K562 (cell line): ENCODE data around the gene EDDM13. TPM values are rescaled to one million over a fixed set of nuclear protein-coding genes. Genes with fewer than 3 reads are reported as not detected.
"Not testable (repeated sequence)": the region's sequence is repeated elsewhere in the genome, so short reads cannot be mapped to it uniquely, and the experiment has no call there.

Experiments used
- ATAC-seq: fragments of 200-7000 bp; cut with Tn5 transposase; 3 replicates; pipeline ENCODE4 v1.9.1; 2020; ENCODE audit warnings: moderate library complexity
- BruUV-seq: library from RNA; stranded (reverse); fragments of 400-500 nt; replicated peaks from 2 replicates; lab custom pipeline; 2021; lab: Mats Ljungman, UMichigan
- CTCF ChIA-PET: fragments of 300-600 bp; formaldehyde crosslinking; extraction: SDS; loops from one replicate; lab custom pipeline; 2021; ENCODE audit warnings: low intra/inter-chr PET ratio; lab: Yijun Ruan, JAX
- POLR2A ChIA-PET: fragments of 300-600, 350-650 bp; sonication (Branson Sonifier 250); formaldehyde crosslinking; extraction: SDS; loops from one replicate; lab custom pipeline; 2021; ENCODE audit warnings: antibody characterized with exemption, inconsistent platforms; lab: Yijun Ruan, JAX
- DNase-seq, 4 experiments: peaks; one replicate each; pipeline versions ENCODE4 v3.0.0 to v3.0.0-alpha.2; 2011 to 2018; ENCODE audit warnings: low spot score in 3 of 4, mixed read lengths in 3 of 4; ENCODE audit errors: extremely low read depth in 1 of 4
- FAIRE-seq: peaks from 2 replicates; lab custom pipeline; 2011; peaks lifted over from hg19 to GRCh38; lab: Jason Lieb, UNC
- H2AFZ ChIP-seq: 2 replicates; pipeline ENCODE4 v1.6.0; 2011; ENCODE audit warnings: low read depth, low read length, control low read depth, inconsistent platforms
- H3K27ac ChIP-seq: fragments of 200-600 bp; 3 replicates; pipeline ENCODE4 v1.8.0; 2011; ENCODE audit warnings: low read depth, mild to moderate bottlenecking, control low read depth, inconsistent platforms, low read length, moderate library complexity, mixed read lengths; ENCODE audit errors: extremely low read depth
- H3K27me3 ChIP-seq, 2 experiments: fragments of 300-600 bp in 1 of 2; 2 replicates in 1 of 2; 3 replicates in 1 of 2; pipeline versions ENCODE4 v1.6.0 to v1.8.0; 2011; ENCODE audit warnings: inconsistent platforms in 2 of 2, low read length in 2 of 2, mild to moderate bottlenecking in 1 of 2, mixed read lengths in 1 of 2, moderate library complexity in 1 of 2; ENCODE audit not compliant: control insufficient read depth in 2 of 2, insufficient read depth in 2 of 2
- H3K36me3 ChIP-seq: fragments of 300-600 bp; 3 replicates; pipeline ENCODE4 v1.8.0; 2011; ENCODE audit warnings: mild to moderate bottlenecking, low read length, inconsistent platforms; ENCODE audit not compliant: control insufficient read depth, insufficient read depth
- H3K4me1 ChIP-seq, 2 experiments: fragments of 200-600 bp in 1 of 2; replicated peaks in 1 of 2; 2 replicates in 1 of 2; 3 replicates in 1 of 2; pipeline versions ENCODE4 v1.5.1 to v1.8.0; 2011; ENCODE audit warnings: inconsistent platforms in 2 of 2, low read length in 2 of 2, mild to moderate bottlenecking in 1 of 2, mixed read lengths in 1 of 2, moderate library complexity in 1 of 2; ENCODE audit not compliant: control insufficient read depth in 2 of 2, insufficient read depth in 2 of 2
- H3K4me2 ChIP-seq: 2 replicates; pipeline ENCODE4 v1.6.1; 2011; ENCODE audit warnings: low read length, control low read depth, inconsistent platforms, mixed read lengths; ENCODE audit not compliant: insufficient read depth
- H3K4me3 ChIP-seq: fragments of 200-600 bp; sonication (generic), shearing (Covaris generic); 2 replicates; pipeline ENCODE4 v1.5.1; 2016; ENCODE audit warnings: control low read depth, inconsistent platforms
- H3K79me2 ChIP-seq: fragments of 200-600 bp; 3 replicates; pipeline ENCODE4 v1.8.0; 2011; ENCODE audit warnings: low read length, inconsistent platforms; ENCODE audit not compliant: control insufficient read depth, insufficient read depth
- H3K9ac ChIP-seq, 2 experiments: 2 replicates each; pipeline versions ENCODE4 v1.6.0 to v1.6.1; 2011; ENCODE audit warnings: low read depth in 2 of 2, low read length in 2 of 2, control low read depth in 1 of 2, inconsistent platforms in 1 of 2, mild to moderate bottlenecking in 1 of 2, mixed read lengths in 1 of 2; ENCODE audit not compliant: insufficient read depth in 1 of 2
- H3K9me1 ChIP-seq: one replicate; pipeline ENCODE4 v1.6.0; 2011; ENCODE audit warnings: inconsistent platforms, mild to moderate bottlenecking, low read length, moderate library complexity; ENCODE audit not compliant: control insufficient read depth, insufficient read depth
- H3K9me3 ChIP-seq: replicated peaks from 2 replicates; pipeline ENCODE4 v1.5.1; 2011; ENCODE audit warnings: low read depth, low read length, inconsistent platforms; ENCODE audit not compliant: control insufficient read depth, insufficient read depth
- H4K20me1 ChIP-seq: replicated peaks from 2 replicates; pipeline ENCODE4 v1.6.1; 2011; ENCODE audit warnings: low read length, inconsistent platforms, mixed read lengths; ENCODE audit not compliant: control insufficient read depth, insufficient read depth
- ZNF507 ChIP-seq: conservative IDR thresholded peaks from 2 replicates; pipeline ENCODE4 v1.6.1; 2017; ENCODE audit warnings: missing genetic modification characterization, missing compliant biosample characterization
- WGBS: fragments of 100-300 bp; shearing (Covaris generic); methylation state at CpG from one replicate; pipeline ENCODE4 v1.1.6; 2016; ENCODE audit warnings: low coverage, mixed read lengths; ENCODE audit not compliant: insufficient coverage; ENCODE audit errors: missing lambda C conversion rate; 5-methylcytosine and 5-hydroxymethylcytosine counted together
- in situ Hi-C: fragments of 300-500 bp; cut with MboI; formaldehyde crosslinking; loops from 4 replicates; pipeline ENCODE4 v1.15.0; 2018; ENCODE audit warnings: inconsistent platforms, mixed read lengths
- intact Hi-C: fragments of 100-400 bp; cut with micrococcal nuclease; formaldehyde crosslinking; loops from 2 replicates; pipeline ENCODE4 v1.14.2; 2022
- polyA plus RNA-seq, 8 experiments: library from polyadenylated mRNA; depleted of rRNA in 4 of 8; stranded (reverse) in 5 of 8; unstranded in 3 of 8; fragments of >200 nt; fragmentation: Nextera tagmentation in 2 of 8; fragmentation: Illumina TruSeq in 1 of 8; extraction: Ambion mirVana in 2 of 8; extraction: Trizol in 1 of 8; gene quantifications; 2 replicates each; pipeline versions ENCODE4 v1.2.1 to v1.2.3, GENCODE V29; 2011 to 2014; ENCODE audit warnings: inconsistent platforms in 1 of 8, missing spikeins in 1 of 8
- total RNA-seq, 7 experiments: library from RNA; depleted of rRNA in 6 of 7; stranded (reverse); fragments of >200 nt in 6 of 7; fragmentation: Illumina TruSeq in 2 of 7; extraction: Trizol in 2 of 7; gene quantifications; 2 replicates each; pipeline versions ENCODE4 v1.2.1 to v1.2.3, GENCODE V29; 2011 to 2021; ENCODE audit warnings: low replicate concordance in 1 of 7

Gene EDDM13
- total and polyA plus RNA-seq, 9 of the 15 experiments (the other 6 are each of a cell fraction or from before 2014, with no cell fraction given): 2.0 to 7.7 (median 4.1) TPM

DNA sequence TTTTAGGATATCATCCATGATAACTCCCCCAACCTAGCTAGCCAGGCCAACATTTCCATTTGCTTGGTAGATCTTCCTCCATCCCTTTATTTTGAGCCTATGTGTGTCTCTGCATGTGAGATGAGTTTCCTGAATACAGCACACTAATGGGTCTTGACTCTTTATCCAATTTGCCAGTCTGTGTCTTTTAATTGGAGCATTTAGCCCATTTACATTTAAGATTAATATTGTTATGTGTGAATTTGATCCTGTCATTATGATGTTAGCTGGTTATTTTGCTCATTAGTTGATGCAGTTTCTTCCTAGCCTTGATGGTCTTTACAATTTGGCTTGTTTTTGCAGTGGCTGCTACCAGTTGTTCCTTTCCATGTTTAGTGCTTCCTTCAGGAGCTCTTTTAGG, 62.8 kb downstream of the EDDM13 start:
- H3K79me2 ChIP-seq, H3K9ac ChIP-seq, H3K9me1 ChIP-seq, H3K27me3 ChIP-seq, ATAC-seq, DNase-seq, H3K36me3 ChIP-seq, H3K27ac ChIP-seq, H3K4me1 ChIP-seq, intact Hi-C loops, H3K4me3 ChIP-seq, BruUV-seq, in situ Hi-C loops, H4K20me1 ChIP-seq, H2AFZ ChIP-seq, POLR2A ChIA-PET, FAIRE-seq, H3K9me3 ChIP-seq, H3K4me2 ChIP-seq: not testable (repeated sequence)
- CTCF ChIA-PET: interaction anchor here (0.6 kb wide), 1 partner anchor 426 kb away, joined by 3 read pairs; no protein-coding TSS in a partner anchor
- peak; percentile 95 for TF ChIP-seq ZNF507 (tag)

DNA sequence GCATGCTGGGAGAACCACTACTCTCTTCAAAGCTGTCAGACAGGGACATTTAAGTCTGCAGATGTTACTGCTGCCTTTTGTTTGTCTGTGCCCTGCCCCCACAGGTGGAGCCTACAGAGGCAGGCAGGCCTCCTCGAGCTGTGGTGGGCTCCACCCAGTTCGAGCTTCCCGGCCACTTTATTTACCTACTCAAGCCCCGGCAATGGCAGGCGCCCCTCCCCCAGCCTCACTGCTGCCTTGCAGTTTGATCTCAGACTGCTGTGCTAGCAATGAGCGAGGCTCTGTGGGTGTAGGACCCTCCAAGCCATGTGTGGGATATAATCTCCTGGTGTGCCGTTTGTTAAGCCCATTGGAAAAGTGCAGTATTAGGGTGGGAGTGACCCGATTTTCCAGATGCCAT, 64.5 kb downstream of the EDDM13 start:
- H3K79me2 ChIP-seq, H4K20me1 ChIP-seq, CTCF ChIA-PET, H2AFZ ChIP-seq, DNase-seq, FAIRE-seq, H3K9me3 ChIP-seq, BruUV-seq, POLR2A ChIA-PET, H3K9ac ChIP-seq, in situ Hi-C loops, H3K27me3 ChIP-seq, H3K36me3 ChIP-seq, intact Hi-C loops, ATAC-seq, H3K4me1 ChIP-seq, H3K4me3 ChIP-seq, H3K27ac ChIP-seq, H3K4me2 ChIP-seq, H3K9me1 ChIP-seq: not testable (repeated sequence)
- 14% methylated on average over 6 of the region's 8 CpGs for WGBS

DNA sequence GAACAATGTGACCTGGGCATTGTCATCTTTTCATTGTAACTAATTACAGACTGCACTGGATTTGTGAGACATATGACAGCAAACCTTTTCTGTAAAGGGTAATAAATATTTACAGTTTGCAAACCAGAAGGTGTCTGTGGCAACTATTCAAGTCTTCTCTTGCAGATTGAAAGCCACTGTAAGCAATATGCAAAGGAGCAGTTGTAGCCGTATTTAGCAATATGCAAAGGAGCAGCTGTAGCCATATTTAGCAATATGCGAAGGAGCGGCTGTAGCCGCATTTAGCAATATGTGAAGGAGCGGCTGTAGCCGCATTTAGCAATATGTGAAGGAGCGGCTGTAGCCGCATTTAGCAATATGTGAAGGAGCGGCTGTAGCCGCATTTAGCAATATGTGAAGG, 66.5 kb downstream of the EDDM13 start:
- H3K9ac ChIP-seq, POLR2A ChIA-PET, H3K36me3 ChIP-seq, H3K4me3 ChIP-seq, H4K20me1 ChIP-seq, H3K4me2 ChIP-seq, H3K27me3 ChIP-seq, H3K79me2 ChIP-seq, CTCF ChIA-PET, H3K4me1 ChIP-seq, ATAC-seq, FAIRE-seq, BruUV-seq, H2AFZ ChIP-seq, in situ Hi-C loops, H3K9me3 ChIP-seq, intact Hi-C loops, DNase-seq, H3K9me1 ChIP-seq, H3K27ac ChIP-seq: not testable (repeated sequence)
- 95% methylated on average over 6 of the region's 10 CpGs for WGBS
